Stimulated activated CD8-positive, alpha-beta memory T cell treated with anti-CD3 and anti-CD28 coated beads, Interleukin-4, amount 100 ng/mL, for 48 hours (primary cell): ENCODE measurements around the gene TAGAP.

Experiments used
- DNase-seq: peaks from one replicate; pipeline ENCODE4 v3.0.0-alpha.2; 2020

The TAGAP gene

GRCh38 chr6:159071843-159072769, 27.3 kb upstream of the TAGAP start:
- no peak for DNase-seq

DNA sequence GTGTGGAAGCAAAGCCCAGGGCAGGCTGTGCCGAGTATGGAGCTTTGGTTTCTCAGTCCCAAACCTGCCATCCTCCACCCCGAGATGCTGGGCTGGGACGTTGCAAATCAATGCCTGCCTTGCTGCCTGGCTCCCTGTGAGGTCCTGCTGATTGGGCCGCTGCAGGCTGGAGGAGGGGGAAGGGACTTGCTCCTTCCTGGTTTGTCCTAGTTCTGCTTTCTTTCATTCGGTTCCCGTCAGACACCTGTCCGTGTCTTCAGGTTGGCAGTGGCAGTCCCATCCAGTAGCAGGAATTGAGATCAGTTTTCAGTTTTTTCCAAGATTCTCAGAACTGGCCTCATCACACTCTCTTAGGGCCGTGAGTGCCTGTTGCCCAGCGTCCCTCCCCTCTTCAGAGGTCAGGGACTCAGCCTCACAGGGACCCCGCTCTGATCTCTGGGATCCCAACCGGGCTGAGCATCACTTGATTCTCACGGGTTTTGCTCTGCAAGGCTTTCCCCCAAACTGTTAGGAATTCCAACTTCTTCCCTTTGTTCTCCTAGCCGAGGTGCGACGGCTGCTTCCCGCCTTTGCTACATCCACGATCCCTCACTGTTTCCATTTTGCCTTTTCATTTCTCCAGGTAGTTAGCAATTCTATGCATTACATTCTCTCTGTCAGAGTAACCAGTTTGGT, 24.2 kb upstream of the TAGAP start:
- no peak for DNase-seq

DNA sequence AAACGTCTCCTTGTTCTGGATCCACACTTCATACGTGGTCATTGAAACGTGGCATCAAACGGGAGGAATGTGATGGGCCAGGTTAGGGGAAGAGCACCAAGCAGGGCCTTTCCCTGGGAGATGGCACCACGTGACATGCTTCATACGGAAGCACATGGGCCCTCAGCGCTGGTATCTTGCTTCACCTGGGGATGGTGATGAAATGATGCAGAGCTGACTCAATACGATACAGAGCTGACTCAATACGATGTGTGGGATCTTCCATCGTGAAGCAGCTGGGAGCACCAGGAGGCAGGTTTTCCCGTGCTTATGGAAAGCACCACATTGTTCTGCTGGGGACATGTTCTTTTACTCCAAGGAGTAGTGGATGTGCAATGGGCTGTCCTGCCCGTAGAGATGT, 22.5 kb upstream of the TAGAP start:
- no peak for DNase-seq

DNA sequence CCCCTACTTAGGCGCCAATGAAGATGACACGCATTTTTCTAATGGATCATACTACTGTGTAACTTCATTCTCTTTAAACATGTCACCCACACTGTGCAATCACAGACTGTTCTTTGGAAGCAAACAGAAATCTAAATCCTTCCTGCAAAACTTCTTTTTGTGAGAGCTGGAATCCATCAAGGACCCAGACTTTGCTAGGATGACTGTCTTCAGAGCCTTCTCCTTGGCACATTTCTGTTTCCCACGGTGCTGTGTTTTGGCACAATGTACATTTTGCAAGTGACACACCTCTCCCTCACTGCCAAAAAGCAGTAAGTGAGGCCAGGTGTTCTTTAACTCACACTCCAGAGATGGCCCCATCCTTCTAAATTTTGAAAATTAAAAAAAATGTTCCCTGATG, 21.7 kb upstream of the TAGAP start:
- no peak for DNase-seq

DNA sequence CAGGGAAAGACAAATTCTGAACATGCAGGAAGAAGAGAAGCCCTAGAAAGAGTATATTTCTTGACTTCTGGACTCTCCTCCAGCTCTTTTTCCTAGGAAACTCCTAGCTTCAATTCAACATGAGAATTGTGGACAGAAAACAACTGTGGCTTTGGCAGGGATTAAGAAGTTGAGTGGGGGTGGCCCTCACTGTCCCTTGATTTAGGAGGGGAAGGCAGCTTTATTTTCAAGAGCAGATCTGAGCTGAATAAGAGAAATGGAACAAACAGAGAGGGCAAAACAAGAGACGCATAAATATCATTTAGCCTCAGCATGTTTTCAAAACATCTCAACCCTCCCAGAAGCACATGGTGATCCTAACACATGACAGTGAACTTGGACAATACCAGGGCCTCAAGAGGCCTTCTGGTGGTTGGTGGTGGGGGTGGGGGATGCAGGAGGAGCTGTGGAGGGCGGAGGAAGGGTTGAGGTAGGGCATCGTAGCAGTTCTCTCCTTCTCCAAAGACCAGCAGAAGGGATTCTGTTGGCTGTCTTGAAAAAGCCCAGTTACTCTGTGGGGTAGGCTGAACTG, 21.1 kb upstream of the TAGAP start:
- no peak for DNase-seq

- no peak for DNase-seq
These were observed 20.3 kb upstream of the TAGAP start for GRCh38 chr6:159065091-159065490.

DNA sequence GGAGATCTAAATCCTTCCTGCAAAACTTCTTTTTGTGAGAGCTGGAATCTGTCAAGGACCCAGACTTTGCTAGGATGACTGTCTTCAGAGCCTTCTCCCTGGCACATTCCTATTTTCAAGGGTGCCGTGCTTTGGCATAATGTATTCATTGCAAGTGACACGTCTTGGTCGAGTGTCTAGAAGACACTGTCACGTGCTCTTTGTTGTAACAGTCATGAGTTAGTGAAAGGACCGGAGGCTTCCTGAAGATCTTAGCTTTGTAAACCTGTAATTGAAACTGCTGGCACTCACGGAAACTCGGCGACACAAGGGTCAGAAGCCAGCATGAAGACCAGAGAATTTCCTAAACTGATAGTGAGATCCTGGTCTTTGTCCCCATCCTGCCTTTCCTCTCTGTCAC, 19.7 kb upstream of the TAGAP start:
- no peak for DNase-seq

DNA sequence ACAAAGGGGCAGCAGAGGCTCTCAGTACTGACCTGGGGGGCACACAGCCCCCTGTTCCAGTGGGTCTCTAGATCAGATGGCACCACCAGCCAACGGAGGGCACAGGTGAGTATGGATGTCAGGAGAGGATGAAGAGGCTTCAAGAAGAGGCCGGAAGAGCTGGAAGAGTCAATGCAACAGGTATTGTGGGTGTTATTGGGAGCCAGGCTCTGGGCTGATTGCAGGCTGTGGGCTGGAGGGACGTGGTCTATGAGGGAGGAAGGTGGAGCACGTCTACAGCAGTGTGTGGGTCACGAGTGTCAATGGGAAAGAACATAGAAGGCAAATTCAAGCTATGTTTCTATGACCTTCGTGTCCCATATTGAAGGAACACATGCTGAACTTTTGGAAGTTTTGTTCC, 18.8 kb upstream of the TAGAP start:
- DNase-seq, result no peak

- no peak for DNase-seq
These were observed 18.2 kb upstream of the TAGAP start for GRCh38 chr6:159062976-159063375.

- DNase-seq, result no peak
These were observed 17.8 kb upstream of the TAGAP start for GRCh38 chr6:159062564-159062945.

DNA sequence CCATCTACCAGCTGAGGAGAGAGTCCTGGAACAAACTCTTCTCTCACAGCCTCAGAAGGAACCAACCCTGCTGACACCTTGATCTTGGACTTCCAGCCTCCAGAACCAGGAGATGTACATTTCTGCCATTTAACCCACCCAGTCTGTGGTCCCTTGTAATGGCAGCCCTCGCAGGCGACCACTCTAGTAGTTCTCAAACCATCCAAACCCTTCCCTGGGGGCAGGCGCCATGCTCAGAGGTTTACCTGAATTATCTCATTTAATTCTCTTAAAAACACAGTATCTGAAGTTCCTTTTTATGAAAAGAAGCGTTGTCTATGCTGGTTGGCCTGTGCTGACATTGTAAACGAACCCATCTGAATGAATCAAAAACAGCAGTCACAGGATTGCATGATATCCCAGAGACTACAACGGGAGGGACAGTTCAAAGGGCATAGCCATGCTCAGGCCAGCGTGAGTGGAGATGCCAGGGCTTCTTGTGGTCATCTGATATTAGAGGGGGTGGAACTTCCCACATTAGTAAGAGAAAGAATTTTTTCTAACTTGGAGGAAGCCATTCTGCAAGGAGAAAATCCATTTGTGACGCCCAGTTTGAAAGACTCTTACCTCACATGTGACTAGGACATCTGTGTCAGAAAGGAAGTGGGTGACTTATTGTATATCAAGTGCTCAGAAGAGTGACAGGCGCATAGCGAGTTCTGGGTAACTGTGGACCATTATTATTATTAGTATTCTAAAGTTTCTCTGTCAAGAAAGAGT, 17.2 kb upstream of the TAGAP start:
- no peak for DNase-seq

- no peak for DNase-seq
These were observed 16.4 kb upstream of the TAGAP start for GRCh38 chr6:159061146-159061545.

DNA sequence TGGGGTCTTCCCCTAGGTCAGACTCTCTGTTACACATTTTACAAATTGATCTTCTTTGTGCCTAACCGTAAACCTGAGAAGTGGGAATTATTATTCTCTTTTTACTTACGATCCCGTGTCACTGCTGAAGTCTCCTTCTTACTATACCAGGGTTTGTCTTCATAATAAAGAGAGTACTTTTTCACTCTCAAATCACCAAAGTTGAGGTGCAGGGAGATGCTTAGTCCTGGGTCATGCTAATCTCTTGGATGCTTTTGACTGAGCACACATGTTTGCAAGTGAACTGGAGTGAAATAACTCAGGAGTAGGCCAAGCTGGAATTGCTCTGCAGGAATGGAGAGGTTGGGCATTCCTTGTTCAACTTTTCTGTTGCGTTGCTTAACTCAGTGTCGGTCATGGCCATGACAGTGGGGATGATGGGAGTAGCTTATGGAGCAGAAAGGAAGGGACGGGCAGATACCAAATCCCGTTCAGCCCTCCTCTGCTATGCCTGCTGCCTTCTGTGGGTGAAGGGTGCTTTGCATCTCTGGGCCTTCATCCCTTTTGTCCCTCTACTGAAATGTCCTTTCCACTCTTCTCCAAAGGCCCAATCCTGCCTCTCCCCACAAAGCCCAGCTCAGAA, 15.2 kb upstream of the TAGAP start:
- no peak for DNase-seq

GRCh38 chr6:159059141-159059540, 14.3 kb upstream of the TAGAP start:
- no peak for DNase-seq

- no peak for DNase-seq
These were observed 12.1 kb upstream of the TAGAP start for GRCh38 chr6:159056899-159057298.

GRCh38 chr6:159056432-159056831, 11.6 kb upstream of the TAGAP start:
- DNase-seq, result no peak

GRCh38 chr6:159056003-159056402, 11.2 kb upstream of the TAGAP start:
- DNase-seq, result no peak

GRCh38 chr6:159053781-159054398, 9.1 kb upstream of the TAGAP start:
- DNase-seq, result no peak

DNA sequence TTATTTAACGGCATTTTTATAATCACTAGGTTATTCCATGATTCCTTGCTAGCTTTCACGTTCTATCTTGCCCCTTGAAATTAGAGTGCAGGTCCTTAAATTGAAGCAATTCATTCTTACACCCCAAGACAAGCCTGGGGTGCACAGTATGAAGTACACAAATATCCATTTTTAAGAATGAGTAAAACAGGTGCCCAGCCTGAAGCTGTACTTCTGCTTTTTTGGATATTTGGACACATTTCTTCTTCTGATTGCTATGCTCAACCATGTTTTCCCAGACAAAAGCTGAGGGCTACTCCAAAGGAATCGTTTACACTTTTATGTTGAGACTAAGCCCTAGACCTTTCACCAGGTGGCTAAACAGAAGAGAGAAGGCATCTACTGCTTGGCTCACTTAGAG, 7.9 kb upstream of the TAGAP start:
- DNase-seq, result no peak

- DNase-seq, result no peak
These were observed 3.3 kb upstream of the TAGAP start for GRCh38 chr6:159047891-159048685.

DNA sequence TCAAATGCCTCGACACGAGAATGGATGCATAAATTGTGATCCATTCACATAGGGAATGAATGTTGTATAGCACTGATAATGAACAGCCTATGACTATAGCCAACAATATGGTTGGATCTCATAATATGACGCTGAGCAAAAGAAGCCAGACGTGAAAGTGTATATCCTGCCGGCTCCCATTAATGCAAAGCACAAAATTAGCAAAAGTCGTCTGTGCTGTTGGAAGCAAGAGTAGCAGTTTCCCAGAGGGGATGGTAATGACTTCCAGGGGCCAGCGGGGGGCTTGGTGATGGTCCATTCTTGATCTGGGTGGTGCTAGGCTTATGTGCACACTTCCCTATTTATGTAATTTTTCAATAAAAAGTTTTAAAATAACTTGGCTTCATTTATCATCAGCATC, 1.0 kb upstream of the TAGAP start:
- no peak for DNase-seq

- no peak for DNase-seq
These were observed 844 bp downstream of the TAGAP start for GRCh38 chr6:159043947-159044346.
